GM12878 (cell line): Measurements from ENCODE around the gene GFRA1.

ENCODE experiments used
- CTCF ChIP-seq, 3 experiments: IDR thresholded peaks in 2 of 3; conservative IDR thresholded peaks in 1 of 3; 2 replicates each; pipeline ENCODE4 v1.5.1; 2011; ENCODE audit warnings: low read depth in 3 of 3, low read length in 3 of 3, mild to moderate bottlenecking in 3 of 3, control low read depth in 2 of 3, moderate library complexity in 2 of 3, inconsistent platforms in 1 of 3, mixed read lengths in 1 of 3; ENCODE audit not compliant: control insufficient read depth in 2 of 3, insufficient read depth in 1 of 3; ENCODE audit errors: extremely low read depth in 1 of 3
- MXI1 ChIP-seq: fragments of 150-350 bp; IDR thresholded peaks from 2 replicates; pipeline ENCODE4 v1.6.1; 2011; ENCODE audit warnings: low read depth, mild to moderate bottlenecking, inconsistent platforms, low read length, improper control_type of control experiment
- SMC3 ChIP-seq: IDR thresholded peaks from 2 replicates; pipeline ENCODE4 v1.6.1; 2011; ENCODE audit warnings: low read length, improper control_type of control experiment, borderline replicate concordance

GRCh38 chr10:116026725-116027124 lies 246.3 kb downstream of the GFRA1 start:
- no peak for TF ChIP-seq SMC3
- no peak for TF ChIP-seq MXI1
- no peak for TF ChIP-seq CTCF (IDR thresholded peaks at IDR 0.05 in 2 of 3, conservative IDR thresholded peaks at IDR 0.05 in 1 of 3; ENCODE audit: control insufficient read depth in 2 of 3, extremely low read depth in 1 of 3, insufficient read depth in 1 of 3, low read depth in 3 of 3, low read length in 3 of 3)
